Measurements from ENCODE around the gene L3MBTL2.

The L3MBTL2 gene

GRCh38 chr22:41193829-41194228 is 11.3 kb upstream of the L3MBTL2 start:
- no peak for TF ChIP-seq POLR2A (IDR thresholded peaks at IDR 0.05; ENCODE audit: low read depth, low read length)
- FAIRE-seq (no peak), DNase-seq (ENCODE audit: insufficient read length, low spot score) (no peak)

GRCh38 chr22:41197038-41197972 is 7.8 kb upstream of the L3MBTL2 start:
- TF ChIP-seq POLR2A (IDR thresholded peaks at IDR 0.05; ENCODE audit: low read depth, low read length) = no peak
- FAIRE-seq = no peak
- DNase-seq (ENCODE audit: insufficient read length, low spot score) = peak; percentile 73

GRCh38 chr22:41198027-41198580 is 7.0 kb upstream of the L3MBTL2 start:
- TF ChIP-seq POLR2A (IDR thresholded peaks at IDR 0.05; ENCODE audit: low read depth, low read length) = no peak
- FAIRE-seq (no peak), DNase-seq (ENCODE audit: insufficient read length, low spot score) (no peak)

- no peak for FAIRE-seq
- no peak for TF ChIP-seq POLR2A (IDR thresholded peaks at IDR 0.05; ENCODE audit: low read depth, low read length)
- no peak for DNase-seq (ENCODE audit: insufficient read length, low spot score)
Observed at GRCh38 chr22:41201141-41201540, 4.0 kb upstream of the L3MBTL2 start.

GRCh38 chr22:41203118-41203517 is 2.0 kb upstream of the L3MBTL2 start:
- TF ChIP-seq POLR2A (IDR thresholded peaks at IDR 0.05; ENCODE audit: low read depth, low read length) = no peak
- no peak for FAIRE-seq
- no peak for DNase-seq (ENCODE audit: insufficient read length, low spot score)

GRCh38 chr22:41204066-41204465 is 1.0 kb upstream of the L3MBTL2 start:
- no peak for DNase-seq (ENCODE audit: insufficient read length, low spot score)
- no peak for TF ChIP-seq POLR2A (IDR thresholded peaks at IDR 0.05; ENCODE audit: low read depth, low read length)
- no peak for FAIRE-seq

GRCh38 chr22:41206719-41207118 is 1.6 kb downstream of the L3MBTL2 start:
- no peak for TF ChIP-seq POLR2A (IDR thresholded peaks at IDR 0.05; ENCODE audit: low read depth, low read length)
- no peak for FAIRE-seq

GRCh38 chr22:41215409-41215808 is 10.3 kb downstream of the L3MBTL2 start:
- TF ChIP-seq POLR2A (IDR thresholded peaks at IDR 0.05; ENCODE audit: low read depth, low read length) = no peak
- no peak for DNase-seq (ENCODE audit: insufficient read length, low spot score)
- FAIRE-seq = no peak

More at GRCh38 chr22:41206719-41207118, 1.6 kb downstream of the L3MBTL2 start:
- DNase-seq (ENCODE audit: insufficient read length, low spot score) = no peak

GRCh38 chr22:41215926-41216325 is 10.8 kb downstream of the L3MBTL2 start:
- FAIRE-seq (no peak), DNase-seq (ENCODE audit: insufficient read length, low spot score) (no peak)
- TF ChIP-seq POLR2A (IDR thresholded peaks at IDR 0.05; ENCODE audit: low read depth, low read length) = no peak

- DNase-seq (ENCODE audit: insufficient read length, low spot score) = no peak
Observed at GRCh38 chr22:41216984-41217383, 11.9 kb downstream of the L3MBTL2 start.

GRCh38 chr22:41217553-41218157 is 12.5 kb downstream of the L3MBTL2 start:
- DNase-seq (ENCODE audit: insufficient read length, low spot score) (no peak), FAIRE-seq (no peak)
- no peak for TF ChIP-seq POLR2A (IDR thresholded peaks at IDR 0.05; ENCODE audit: low read depth, low read length)

More at GRCh38 chr22:41216984-41217383, 11.9 kb downstream of the L3MBTL2 start:
- TF ChIP-seq POLR2A (IDR thresholded peaks at IDR 0.05; ENCODE audit: low read depth, low read length) = no peak
- FAIRE-seq = no peak

- FAIRE-seq = no peak
- DNase-seq (ENCODE audit: insufficient read length, low spot score) = no peak
- no peak for TF ChIP-seq POLR2A (IDR thresholded peaks at IDR 0.05; ENCODE audit: low read depth, low read length)
Observed at GRCh38 chr22:41222846-41223507, 17.9 kb downstream of the L3MBTL2 start.

GRCh38 chr22:41223535-41223934 is 18.4 kb downstream of the L3MBTL2 start:
- FAIRE-seq = no peak
- TF ChIP-seq POLR2A (IDR thresholded peaks at IDR 0.05; ENCODE audit: low read depth, low read length) = no peak
- no peak for DNase-seq (ENCODE audit: insufficient read length, low spot score)

All from H54 (cell line).